ENCODE measurements around the gene PELI1.

GRCh38 chr2:64115808-64116598 is 28.2 kb downstream of the PELI1 start:
- TF ChIP-seq CTCF (IDR thresholded peaks at IDR 0.05), result no peak
- TF ChIP-seq POLR2A (IDR thresholded peaks at IDR 0.05; ENCODE audit: low read depth), result no peak
- TF ChIP-seq EP300 (IDR thresholded peaks at IDR 0.05), result no peak
- TF ChIP-seq POLR2AphosphoS5 (IDR thresholded peaks at IDR 0.05), result no peak
